GM19351 (cell line): ENCODE measurements around the gene ITM2C.

Experiments
- ATAC-seq: cut with Tn5 transposase; IDR thresholded peaks from one replicate; pipeline ENCODE4 v1.9.1; 2021; ENCODE audit warnings: mild to moderate bottlenecking, moderate library complexity; ENCODE audit not compliant: unreplicated experiment

Gene ITM2C

DNA sequence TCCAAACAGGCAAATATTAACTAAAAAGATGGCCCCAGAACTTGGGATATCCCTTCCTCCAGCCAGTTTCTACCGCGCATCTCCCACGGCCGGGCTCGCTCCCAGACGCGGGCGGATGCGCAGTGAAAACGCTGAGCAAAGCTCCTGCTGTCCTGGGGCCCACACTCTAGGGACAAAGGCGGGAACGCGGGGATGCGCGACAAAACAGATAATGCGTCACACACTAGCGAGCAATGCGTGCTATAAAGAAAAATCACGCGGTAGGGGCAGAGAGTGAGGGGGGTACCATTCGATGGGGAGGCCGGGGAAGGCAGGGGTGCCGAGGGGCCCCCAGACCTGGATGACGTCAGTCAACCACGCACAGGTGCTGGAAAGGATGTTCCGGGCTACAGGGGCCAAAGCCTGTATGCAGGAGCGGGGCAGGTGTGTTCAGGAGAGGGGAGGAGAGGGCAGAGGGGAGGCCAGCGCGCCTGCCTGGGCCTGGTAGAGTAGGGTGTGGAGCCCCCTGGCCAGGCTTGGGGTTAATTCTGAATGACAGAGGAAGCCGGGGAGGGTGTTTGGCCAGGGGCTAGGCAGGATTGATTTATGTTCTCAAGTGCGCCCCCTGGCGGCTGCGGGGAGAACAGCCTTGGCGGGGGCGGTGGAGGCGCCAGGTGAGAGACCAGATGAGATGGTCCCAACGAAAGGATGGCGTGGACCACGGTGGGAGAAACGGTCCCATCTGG is 14.9 kb upstream of the ITM2C start:
- ATAC-seq, result no peak

- ATAC-seq, result no peak
Observed at GRCh38 chr2:230850358-230850658, 14.4 kb upstream of the ITM2C start.

GRCh38 chr2:230852113-230852512 is 12.6 kb upstream of the ITM2C start:
- no peak for ATAC-seq

GRCh38 chr2:230861552-230862255 is 3.0 kb upstream of the ITM2C start:
- no peak for ATAC-seq

- ATAC-seq, result no peak
Observed at GRCh38 chr2:230862292-230862691, 2.5 kb upstream of the ITM2C start.

- no peak for ATAC-seq
Observed at GRCh38 chr2:230863031-230863430, 1.7 kb upstream of the ITM2C start.

GRCh38 chr2:230863442-230864121 is 1.2 kb upstream of the ITM2C start:
- no peak for ATAC-seq

DNA sequence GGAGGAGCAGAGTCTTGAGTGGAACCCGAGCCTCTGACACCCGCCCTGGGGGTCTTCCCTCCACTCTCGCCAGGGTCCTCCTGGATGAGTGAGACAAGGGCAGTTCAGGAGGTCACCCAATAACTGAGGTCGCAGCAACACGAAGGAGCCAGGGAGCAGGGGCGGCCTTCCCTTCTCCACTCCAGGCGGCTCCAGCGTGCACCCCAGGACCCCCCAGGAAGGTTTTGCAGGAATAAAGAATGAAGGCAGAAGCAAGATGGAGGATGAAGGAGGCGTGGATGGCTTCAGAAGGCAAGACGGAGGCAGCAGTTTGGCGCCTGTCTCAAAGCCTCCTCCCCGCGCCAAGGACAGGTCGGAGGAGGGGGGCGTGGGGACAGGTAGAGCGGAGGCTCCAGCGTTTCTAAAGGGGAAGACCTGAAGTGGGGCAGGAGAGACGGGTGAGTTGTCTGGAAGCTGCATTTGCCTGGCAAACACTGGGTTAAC is 579 bp upstream of the ITM2C start:
- no peak for ATAC-seq

GRCh38 chr2:230865307-230865765 is 594 bp downstream of the ITM2C start:
- no peak for ATAC-seq

DNA sequence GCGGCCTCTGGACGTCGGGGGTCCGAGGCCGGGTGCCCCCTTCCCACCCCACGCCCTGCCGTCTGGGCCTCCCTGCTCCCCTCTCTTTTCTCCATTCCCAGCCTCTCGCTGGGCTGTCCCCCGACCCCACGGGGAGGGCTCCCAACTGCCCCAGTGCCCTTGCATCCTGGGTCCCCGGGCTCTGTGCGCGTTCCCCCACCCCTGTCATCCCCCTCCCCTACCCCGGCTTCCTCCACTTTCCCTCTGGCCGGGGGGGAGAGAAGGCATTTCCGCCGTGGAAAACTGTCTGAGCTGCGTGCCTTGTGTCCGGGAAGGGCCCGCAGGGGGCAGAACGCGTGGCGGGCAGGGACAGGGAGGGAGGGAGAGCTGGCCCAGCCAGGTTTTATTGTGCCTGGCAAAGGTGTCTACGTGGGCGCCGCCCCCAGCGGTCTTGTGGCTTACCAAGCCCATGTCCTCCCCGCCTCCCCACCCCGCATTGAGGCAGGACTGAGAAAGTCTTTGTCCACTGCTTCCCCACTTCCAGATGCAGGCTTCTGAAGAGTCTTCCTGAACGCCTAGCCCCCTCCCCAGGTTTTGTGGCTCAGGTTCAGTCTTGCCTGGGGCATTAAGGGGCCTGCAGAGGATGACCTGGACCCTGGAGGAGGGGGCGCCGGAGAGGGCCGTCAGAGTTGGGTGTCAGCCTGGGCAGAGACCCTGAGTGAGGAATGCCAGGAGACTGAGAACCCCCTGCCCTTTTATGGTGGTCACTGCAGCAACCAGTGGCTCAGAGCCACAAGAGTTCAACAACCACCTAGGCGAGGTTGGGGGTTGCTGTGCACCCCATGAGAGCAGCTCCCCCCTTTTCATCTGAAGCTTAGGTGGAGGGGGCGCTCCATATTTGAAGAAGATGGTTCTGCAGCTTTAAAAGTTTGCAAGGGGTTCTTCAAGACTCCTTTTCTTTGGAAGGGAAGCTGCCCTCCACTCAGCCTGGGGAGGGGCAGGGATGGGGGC is 1.3 kb downstream of the ITM2C start:
- ATAC-seq, result no peak

DNA sequence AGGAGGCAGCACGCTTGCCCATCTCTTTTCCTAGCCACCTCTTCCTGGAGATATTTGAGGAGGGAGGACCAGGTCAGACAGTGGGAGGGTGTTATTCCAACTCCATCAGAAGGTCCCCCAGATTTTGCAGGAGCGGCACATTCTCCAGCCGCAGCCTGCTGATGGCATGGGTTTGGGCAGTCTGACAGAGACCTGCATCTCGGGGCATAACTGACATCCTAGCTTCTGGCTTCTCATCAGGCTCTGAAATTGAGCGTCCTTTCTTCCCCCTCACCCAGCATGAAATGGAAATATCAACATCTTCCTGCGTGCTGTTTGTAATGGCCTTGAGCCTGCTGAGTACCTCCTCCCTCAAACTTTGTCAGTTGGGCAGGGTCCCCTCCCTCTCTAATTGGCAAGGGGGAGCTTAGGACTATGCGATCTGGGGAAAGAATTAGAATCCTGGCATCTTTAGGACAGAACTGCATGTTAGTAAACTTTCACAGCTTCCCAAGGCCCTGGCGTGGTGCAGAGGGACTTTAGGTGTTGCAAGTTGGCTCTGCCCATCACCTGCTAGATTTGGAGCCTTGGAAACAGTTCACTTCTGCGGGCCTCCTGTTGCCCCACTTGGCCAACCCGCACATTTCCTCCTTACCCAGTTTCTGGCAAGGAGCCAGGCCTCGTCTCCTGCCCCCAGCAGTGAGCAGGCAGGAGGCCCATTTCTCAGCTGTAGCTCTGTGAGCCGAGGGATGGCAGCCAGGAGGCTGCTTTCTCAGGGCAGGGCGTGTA is 2.2 kb downstream of the ITM2C start:
- no peak for ATAC-seq

- ATAC-seq, result no peak
Observed at GRCh38 chr2:230868161-230868946, 3.6 kb downstream of the ITM2C start.

DNA sequence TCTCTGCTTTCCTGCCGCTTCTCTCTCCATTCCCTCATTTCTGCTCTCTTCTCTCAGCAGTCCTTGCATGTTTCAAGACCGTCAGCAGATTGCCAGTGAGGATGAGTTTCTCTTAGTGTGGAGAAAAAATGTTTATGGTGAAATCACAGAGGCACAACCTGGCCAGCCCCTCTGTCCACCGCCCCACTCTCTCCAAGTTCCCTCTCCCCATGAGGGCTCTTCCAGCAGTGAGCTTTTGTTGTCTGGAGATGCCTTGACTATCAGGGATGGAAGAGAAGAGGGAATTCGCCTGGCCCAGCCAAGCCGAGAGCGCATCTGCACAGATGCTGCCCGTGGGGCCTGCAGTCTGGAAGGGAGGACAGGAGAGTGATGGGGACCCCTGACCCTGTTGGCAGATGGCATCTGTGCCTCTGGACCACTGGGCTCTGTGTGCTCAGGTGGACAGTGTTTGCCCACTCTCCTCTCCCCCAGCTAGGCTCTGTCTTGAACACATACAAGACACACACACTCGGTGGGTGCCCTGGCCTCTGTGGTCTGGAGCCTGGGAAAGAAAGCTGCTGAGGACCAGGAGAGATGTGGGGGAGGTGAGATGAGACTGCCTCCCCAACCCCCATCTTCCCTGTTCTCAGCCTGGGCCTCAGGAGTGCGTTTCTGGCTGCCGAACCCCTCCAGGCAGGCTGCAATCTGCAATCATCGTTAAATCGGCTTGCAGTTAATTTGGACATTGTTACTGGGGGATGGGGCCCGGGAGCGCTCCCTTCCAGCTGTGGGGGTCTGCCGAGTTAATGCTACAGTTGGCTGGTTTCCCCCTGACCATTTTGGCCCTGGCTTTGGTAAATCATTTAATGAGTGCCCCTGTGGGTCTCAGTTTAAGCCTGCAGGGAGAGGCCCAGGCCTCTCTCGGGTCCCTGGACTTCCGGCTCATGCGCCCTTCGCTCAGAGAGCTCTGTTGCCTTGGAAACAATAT is 4.5 kb downstream of the ITM2C start:
- ATAC-seq, result no peak

- ATAC-seq, result no peak
Observed at GRCh38 chr2:230869914-230870543, 5.3 kb downstream of the ITM2C start.

GRCh38 chr2:230870544-230871360 is 6.0 kb downstream of the ITM2C start:
- no peak for ATAC-seq

DNA sequence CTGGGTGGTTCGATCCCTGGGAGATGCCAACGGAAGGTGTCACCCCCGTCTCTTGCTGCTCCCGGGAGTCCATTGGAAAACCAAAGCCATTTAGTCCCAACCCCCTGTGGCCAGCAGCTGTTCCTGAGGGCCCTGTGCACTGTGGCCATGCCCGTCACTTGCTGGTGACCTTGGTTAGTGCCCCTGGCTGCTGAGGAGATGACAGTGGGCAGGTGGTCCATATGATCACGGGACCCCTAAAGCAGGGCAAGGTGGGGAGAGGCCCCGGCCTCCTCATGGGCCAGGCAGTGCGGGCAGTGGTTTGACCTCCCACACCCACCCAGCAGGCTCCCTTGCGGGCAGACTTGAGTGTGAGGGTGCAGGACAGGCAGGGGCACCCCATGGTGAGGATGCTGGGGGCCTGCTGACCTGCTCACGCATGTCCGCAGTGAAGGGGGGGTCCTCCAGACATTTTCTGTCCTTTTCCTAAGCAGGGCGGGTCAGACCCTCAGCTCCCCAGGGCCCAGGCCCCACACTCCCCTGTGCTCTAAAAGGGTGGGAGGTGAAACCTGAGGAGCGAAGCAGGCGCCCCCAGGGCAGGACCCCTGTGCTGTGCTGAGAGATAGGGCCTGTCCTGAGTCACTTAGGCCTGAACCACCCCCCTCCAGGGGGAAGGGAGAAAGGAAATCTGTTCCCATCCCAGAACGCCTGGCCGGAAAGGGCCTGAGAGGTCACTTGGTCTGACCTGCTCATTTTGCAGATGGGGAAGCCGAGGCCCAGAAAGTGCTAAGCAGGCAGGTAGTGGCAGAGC is 6.8 kb downstream of the ITM2C start:
- ATAC-seq, result no peak
